GM10266 (cell line): ENCODE measurements around the gene CEP85.

Experiments used
- DNase-seq: peaks from one replicate; pipeline ENCODE4 v3.0.0; 2012; ENCODE audit errors: extremely low spot score
- CTCF ChIP-seq: IDR thresholded peaks from 2 replicates; pipeline ENCODE4 v1.5.1; 2012; ENCODE audit warnings: mild to moderate bottlenecking, low read depth; ENCODE audit not compliant: control insufficient read depth, insufficient read depth; ENCODE audit errors: missing control alignments

CEP85 gene

DNA sequence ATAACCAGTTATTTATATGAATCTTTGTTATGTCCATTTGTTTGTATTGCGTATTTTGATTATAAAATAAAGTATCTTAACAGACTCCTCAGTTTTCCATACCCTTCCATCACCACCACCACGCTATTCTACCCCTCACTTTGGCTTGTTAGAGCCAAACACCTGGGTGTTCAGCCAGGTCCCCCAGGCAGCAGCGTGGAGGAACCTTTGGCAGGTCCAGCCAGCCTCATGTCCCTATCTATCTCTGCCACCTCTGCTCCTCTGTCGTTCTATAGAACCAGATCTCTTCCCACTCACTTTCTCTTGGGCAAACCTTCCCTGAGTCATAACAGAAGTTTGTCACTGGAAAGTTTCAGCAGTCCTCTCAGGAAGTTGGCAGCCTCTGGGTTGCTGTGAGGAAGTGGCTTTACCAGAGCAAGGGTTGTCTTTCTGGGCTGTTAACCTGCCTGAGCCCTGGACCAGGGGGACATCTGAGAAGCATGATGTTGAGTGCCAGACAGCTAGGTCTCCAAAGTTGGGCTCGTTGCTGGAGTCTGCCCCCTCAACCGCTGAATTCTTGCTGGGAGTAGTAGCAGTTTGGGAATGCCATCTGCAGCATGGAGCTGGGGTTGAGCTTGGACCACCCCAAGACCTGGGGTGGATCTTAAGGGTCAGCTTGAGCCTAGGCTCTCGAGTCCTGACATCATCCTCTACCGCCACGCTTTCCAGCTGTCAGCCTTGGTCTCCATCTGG, 44.9 kb downstream of the CEP85 start:
- DNase-seq, result peak; percentile 33
- no peak for TF ChIP-seq CTCF

GRCh38 chr1:26279456-26280332, 45.7 kb downstream of the CEP85 start, which contains the start of gene SH3BGRL3:
SH3BGRL3 (plus strand) TSS chr1:26280086; CDS start chr1:26280156, 70 bp downstream.
- DNase-seq, result peak; percentile 93
- TF ChIP-seq CTCF, result peak; percentile 44

GRCh38 chr1:26280333-26281042, 46.5 kb downstream of the CEP85 start:
- TF ChIP-seq CTCF, result no peak
- peak; percentile 44 for DNase-seq

- no peak for TF ChIP-seq CTCF
- DNase-seq, result peak; percentile 23
Measured at GRCh38 chr1:26281091-26281958, 47.3 kb downstream of the CEP85 start.

DNA sequence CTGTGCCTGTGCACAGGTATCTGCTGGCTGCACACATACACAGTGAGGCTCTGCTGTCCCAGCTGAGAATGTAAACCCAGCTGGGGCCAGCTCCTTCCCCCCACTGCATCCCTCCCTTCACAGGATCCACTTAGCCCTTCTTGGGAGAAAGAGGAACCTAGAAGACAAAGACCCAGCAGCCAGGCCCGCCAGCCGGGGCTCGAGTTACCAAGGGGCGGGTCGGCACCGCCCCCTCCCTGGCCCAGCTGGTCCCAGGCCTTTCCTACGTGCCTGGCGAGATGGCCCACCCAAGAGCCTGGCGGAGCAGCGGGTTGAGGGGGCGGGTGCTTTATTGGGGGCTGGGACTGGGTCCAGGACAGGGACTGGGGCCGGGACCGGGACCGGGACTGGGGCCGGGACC, 48.0 kb downstream of the CEP85 start:
- DNase-seq, result no peak
- no peak for TF ChIP-seq CTCF

GRCh38 chr1:26282401-26282918, 48.5 kb downstream of the CEP85 start:
- DNase-seq, result no peak
- TF ChIP-seq CTCF, result no peak
